ENCODE measurements around the gene MYO5A. TPM values are rescaled to one million over a fixed set of nuclear protein-coding genes. Genes with fewer than 3 reads are reported as not detected.

MYO5A gene
- total RNA-seq, 1 experiment from 2014 or later: 21.8 TPM

DNA sequence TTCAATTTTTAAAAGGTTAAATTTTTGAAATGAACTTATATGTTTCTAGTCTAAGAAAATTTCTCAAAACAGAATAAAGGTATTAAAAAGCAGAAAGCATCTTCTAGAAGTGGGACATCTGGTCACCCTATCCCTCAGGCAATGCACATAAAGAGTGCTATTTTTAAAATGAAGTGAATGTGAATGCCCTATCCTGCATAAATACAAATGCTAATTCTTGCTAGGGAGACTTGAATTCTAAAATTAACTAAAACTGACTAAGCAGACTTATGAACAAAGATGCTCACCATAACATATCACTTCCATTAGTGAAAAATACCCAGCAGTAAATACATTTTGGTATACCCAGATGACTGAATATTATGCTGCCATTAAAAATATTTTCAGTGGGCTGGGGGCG is 11.7 kb downstream of the MYO5A start:
- Histone ChIP-seq H3K27me3 (ENCODE audit: insufficient read depth, low read length) (no peaks in the 10 kb centered on the region), H3K4ac (ENCODE audit: low read depth, low read length) (no peak overlapping the region), H3K79me1 (ENCODE audit: insufficient read depth, low read depth, low read length, poor library complexity, severe bottlenecking) (peaks cover 5% of the 10 kb centered on the region), H3K4me1 (ENCODE audit: insufficient read depth, low read length) (no peaks in the 10 kb centered on the region; the same call in 1 of the 2 replicates), H3K23ac (ENCODE audit: insufficient read length, low read depth, low read length) (no peak overlapping the region), H4K5ac (ENCODE audit: insufficient read length, low read depth, low read length) (no peak overlapping the region), H4K91ac (ENCODE audit: insufficient read length, low read depth, low read length) (no peak overlapping the region), H3K9ac (ENCODE audit: extremely low read depth, insufficient read length, low read length) (no peak overlapping the region), H3T11ph (ENCODE audit: low read length) (no peak overlapping the region), H2BK12ac (ENCODE audit: insufficient read length, low read depth, low read length) (no peak overlapping the region), H3K56ac (ENCODE audit: insufficient read length, low read depth, low read length) (no peak overlapping the region), H2AFZ (ENCODE audit: low read length) (no peak overlapping the region), H3K23me2 (ENCODE audit: insufficient read length, low read depth, low read length, poor library complexity, severe bottlenecking) (no peaks in the 10 kb centered on the region), H3K79me2 (ENCODE audit: insufficient read depth, low read length) (peaks cover 3% of the 10 kb centered on the region; the same call in 1 of the 2 replicates), H2AK5ac (ENCODE audit: insufficient read length, low read length) (no peak overlapping the region), H3K27ac (ENCODE audit: insufficient read length, low read depth, low read length) (no peak overlapping the region), H4K20me1 (ENCODE audit: control insufficient read depth, insufficient read depth, insufficient read length) (no peaks in the 10 kb centered on the region), H3K9me3 (ENCODE audit: control insufficient read depth, low read depth, low read length) (no peaks in the 10 kb centered on the region), H2BK20ac (ENCODE audit: low read depth, low read length, poor library complexity, severe bottlenecking) (no peak overlapping the region), H2BK15ac (ENCODE audit: low read depth, low read length) (no peak overlapping the region), H2BK120ac (ENCODE audit: low read depth, low read length, poor library complexity, severe bottlenecking) (no peak overlapping the region), H3K14ac (ENCODE audit: insufficient read depth, low read length) (no peak overlapping the region), H3K18ac (ENCODE audit: insufficient read length, low read depth, low read length) (no peak overlapping the region), H4K8ac (replicated peaks; ENCODE audit: insufficient read length, low read depth, low read length) (no peak overlapping the region), H3K4me2 (ENCODE audit: insufficient read depth, insufficient read length, low read length) (no peak overlapping the region), H2BK5ac (ENCODE audit: insufficient read length, low read length) (no peak overlapping the region)
- Mint-ChIP-seq H3K27me3 (ENCODE audit: low read depth) (no peaks in the 10 kb centered on the region), H3K4me3 (no peak overlapping the region), H3K36me3 (ENCODE audit: insufficient read depth in 1 of 3, low read depth in 3 of 3) (no peaks in the 10 kb centered on the region), H3K9me3 (no peaks in the 10 kb centered on the region), H3K27ac (no peak overlapping the region), H3K4me1 (peaks cover 0 to 10% of the 10 kb centered on the region in 2 experiments; a peak in 2 of 4 replicates)
- TF ChIP-seq CTCF (conservative IDR thresholded peaks at IDR 0.05): no peak
- no peak for DNase-seq
- WGBS (ENCODE audit: extremely low coverage, insufficient read length, low lambda C conversion rate): no CpG with 5 or more reads among the region's 1 CpG
